Transverse colon (tissue), 4 donors: ENCODE data around the gene PLCG2.

Experiments used
- CTCF ChIP-seq, 5 experiments: fragments of 200-600 bp in 3 of 5; fragments of 450-650 bp in 2 of 5; sonication (generic) in 3 of 5; IDR thresholded peaks; 1 replicate in 2 of 5; 2 replicates in 3 of 5; pipeline ENCODE4 v1.5.1; 2016 to 2017; ENCODE audit warnings: antibody characterized with exemption in 5 of 5, inconsistent platforms in 3 of 5, mild to moderate bottlenecking in 2 of 5, moderate library complexity in 1 of 5
- EP300 ChIP-seq: sonication (generic); formaldehyde crosslinking; IDR thresholded peaks from one replicate; pipeline ENCODE4 v1.6.1; 2017; ENCODE audit warnings: antibody characterized with exemption, low read depth
- POLR2A ChIP-seq: fragments of 450-650 bp; IDR thresholded peaks from one replicate; pipeline ENCODE4 v1.6.1; 2016; ENCODE audit warnings: antibody characterized with exemption, mild to moderate bottlenecking, moderate library complexity
- POLR2AphosphoS5 ChIP-seq, 3 donors: sonication (generic); formaldehyde crosslinking; IDR thresholded peaks; one replicate each; pipeline ENCODE4 v1.6.1; 2016; ENCODE audit warnings: antibody characterized with exemption in 3 of 3

- no peak for TF ChIP-seq EP300
- no peak for TF ChIP-seq POLR2A
- no peak for TF ChIP-seq CTCF (IDR thresholded peaks at IDR 0.05)
- TF ChIP-seq POLR2AphosphoS5 (IDR thresholded peaks at IDR 0.05) = no peak
Measured at GRCh38 chr16:81748476-81749198, 30.5 kb upstream of the PLCG2 start.
